NT2/D1 (cell line): ENCODE results near the gene GRM6.
A peak's percentile ranks its signal among the peaks of the same experiment; 100 is the strongest.

ENCODE experiments used
- DNase-seq: peaks from one replicate; pipeline ENCODE4 v3.0.0-alpha.2; 2011; ENCODE audit warnings: low read depth, low spot score
- H3K27me3 ChIP-seq: 2 replicates; pipeline ENCODE4 v1.6.0; 2011; ENCODE audit warnings: mild to moderate bottlenecking; ENCODE audit not compliant: insufficient read length, insufficient read depth
- H3K36me3 ChIP-seq: 2 replicates; pipeline ENCODE4 v1.6.1; 2011; ENCODE audit warnings: mild to moderate bottlenecking, low read length, mixed read lengths; ENCODE audit not compliant: insufficient read depth, insufficient read length
- H3K4me1 ChIP-seq: 2 replicates; pipeline ENCODE4 v1.5.1; 2011; ENCODE audit not compliant: insufficient read depth, insufficient read length
- H3K4me3 ChIP-seq: 2 replicates; pipeline ENCODE4 v1.5.1; 2011; ENCODE audit warnings: low read depth; ENCODE audit not compliant: insufficient read length
- H3K9ac ChIP-seq: 2 replicates; pipeline ENCODE4 v1.6.0; 2011; ENCODE audit warnings: low read depth; ENCODE audit not compliant: insufficient read length
- H3K9me3 ChIP-seq: 2 replicates; pipeline ENCODE4 v1.5.1; 2011; ENCODE audit warnings: mild to moderate bottlenecking, low read length; ENCODE audit not compliant: insufficient read depth
- SUZ12 ChIP-seq: IDR thresholded peaks from 2 replicates; pipeline ENCODE4 v1.6.1; 2011; ENCODE audit not compliant: insufficient read length, insufficient read depth; ENCODE audit errors: extremely low read depth
- YY1 ChIP-seq: IDR thresholded peaks from 2 replicates; pipeline ENCODE4 v1.6.1; 2011; ENCODE audit not compliant: insufficient read length, insufficient read depth
- ZNF274 ChIP-seq: IDR thresholded peaks from 2 replicates; pipeline ENCODE4 v1.6.1; 2011; ENCODE audit warnings: mild to moderate bottlenecking, low read depth, low read length

Gene GRM6

GRCh38 chr5:178983728-178984127 is 11.4 kb downstream of the GRM6 start:
- Histone ChIP-seq H3K36me3 (peaks cover 3% of the 10 kb centered on the region), H3K9ac (no peak overlapping the region), H3K9me3 (peaks cover 35% of the 10 kb centered on the region; the same call in 1 of the 2 replicates), H3K27me3 (no peaks in the 10 kb centered on the region), H3K4me1 (no peaks in the 10 kb centered on the region), H3K4me3 (no peak overlapping the region)
- DNase-seq: no peak
- TF ChIP-seq ZNF274: no peak
- no peak for TF ChIP-seq SUZ12
- TF ChIP-seq YY1: no peak

DNA sequence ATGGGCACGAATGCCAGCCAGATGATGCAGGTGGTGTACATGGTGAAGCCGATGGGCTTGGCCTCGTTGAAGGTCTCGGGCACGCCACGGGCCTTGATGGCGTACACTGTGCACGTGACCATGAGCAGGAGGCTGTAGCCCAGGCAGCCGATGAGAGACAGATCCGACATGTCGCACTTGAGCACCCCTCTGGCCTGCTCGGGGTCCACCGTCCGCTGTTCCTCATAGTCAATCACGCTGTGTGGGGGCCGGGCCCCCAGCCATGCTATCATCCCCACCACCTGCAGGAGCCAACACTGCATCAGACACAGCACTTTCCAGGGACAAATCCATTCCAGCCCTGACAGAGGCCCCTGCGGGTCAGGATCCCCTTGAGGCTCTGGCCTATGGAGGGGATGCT is 12.2 kb downstream of the GRM6 start:
- no peak for DNase-seq
- H3K4me1 ChIP-seq: no peaks in the 10 kb centered on the region
- peaks cover 3% of the 10 kb centered on the region for H3K36me3 ChIP-seq
- no peak for TF ChIP-seq YY1
- TF ChIP-seq ZNF274: no peak
- TF ChIP-seq SUZ12: no peak
- no peaks in the 10 kb centered on the region for H3K27me3 ChIP-seq
- H3K9ac ChIP-seq: no peak overlapping the region
- peaks cover 42% of the 10 kb centered on the region for H3K9me3 ChIP-seq
- H3K4me3 ChIP-seq: no peak overlapping the region

DNA sequence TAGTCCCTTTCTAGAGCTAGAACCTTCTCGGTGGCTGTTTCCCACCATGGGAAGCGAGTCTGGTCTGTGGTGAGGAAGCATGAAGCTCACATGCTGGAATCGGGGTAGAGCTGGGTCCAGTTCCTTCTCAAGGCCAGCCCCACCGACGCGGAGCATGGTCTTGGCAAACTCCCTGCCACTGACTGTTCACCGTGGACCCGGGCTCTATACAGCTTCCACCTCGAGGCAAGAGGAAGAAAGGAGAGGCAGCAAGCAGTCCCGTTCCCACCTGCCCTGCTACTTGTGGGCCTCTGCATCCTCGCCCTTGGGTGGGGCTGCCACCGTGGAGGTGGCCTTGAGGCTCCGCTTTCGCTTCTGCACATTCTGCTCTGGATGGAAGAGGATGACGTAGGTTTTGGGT is 13.7 kb downstream of the GRM6 start:
- Histone ChIP-seq H3K4me3 (no peak overlapping the region), H3K27me3 (no peaks in the 10 kb centered on the region), H3K4me1 (no peaks in the 10 kb centered on the region), H3K9ac (no peak overlapping the region), H3K9me3 (peaks cover 55% of the 10 kb centered on the region), H3K36me3 (peaks cover 3% of the 10 kb centered on the region)
- no peak for DNase-seq
- TF ChIP-seq ZNF274 (no peak), SUZ12 (no peak), YY1 (no peak)

GRCh38 chr5:178965465-178966055 is 29.6 kb downstream of the GRM6 start:
- Histone ChIP-seq H3K27me3 (no peaks in the 10 kb centered on the region), H3K36me3 (peaks cover 21% of the 10 kb centered on the region), H3K9ac (no peak overlapping the region), H3K9me3 (peaks cover 96% of the 10 kb centered on the region), H3K4me1 (no peaks in the 10 kb centered on the region), H3K4me3 (no peak overlapping the region)
- DNase-seq: no peak
- TF ChIP-seq SUZ12 (no peak), ZNF274 (peak; percentile 97)

GRCh38 chr5:178941361-178941760 is 53.8 kb downstream of the GRM6 start:
- no peak for TF ChIP-seq YY1
- no peak for TF ChIP-seq ZNF274
- no peak for TF ChIP-seq SUZ12
- Histone ChIP-seq H3K9ac (peak overlapping the region; percentile 93), H3K36me3 (peaks cover 58% of the 10 kb centered on the region), H3K4me1 (no peaks in the 10 kb centered on the region), H3K9me3 (peaks cover 54% of the 10 kb centered on the region), H3K4me3 (peak overlapping the region; percentile 89), H3K27me3 (no peaks in the 10 kb centered on the region)
- DNase-seq: no peak

DNA sequence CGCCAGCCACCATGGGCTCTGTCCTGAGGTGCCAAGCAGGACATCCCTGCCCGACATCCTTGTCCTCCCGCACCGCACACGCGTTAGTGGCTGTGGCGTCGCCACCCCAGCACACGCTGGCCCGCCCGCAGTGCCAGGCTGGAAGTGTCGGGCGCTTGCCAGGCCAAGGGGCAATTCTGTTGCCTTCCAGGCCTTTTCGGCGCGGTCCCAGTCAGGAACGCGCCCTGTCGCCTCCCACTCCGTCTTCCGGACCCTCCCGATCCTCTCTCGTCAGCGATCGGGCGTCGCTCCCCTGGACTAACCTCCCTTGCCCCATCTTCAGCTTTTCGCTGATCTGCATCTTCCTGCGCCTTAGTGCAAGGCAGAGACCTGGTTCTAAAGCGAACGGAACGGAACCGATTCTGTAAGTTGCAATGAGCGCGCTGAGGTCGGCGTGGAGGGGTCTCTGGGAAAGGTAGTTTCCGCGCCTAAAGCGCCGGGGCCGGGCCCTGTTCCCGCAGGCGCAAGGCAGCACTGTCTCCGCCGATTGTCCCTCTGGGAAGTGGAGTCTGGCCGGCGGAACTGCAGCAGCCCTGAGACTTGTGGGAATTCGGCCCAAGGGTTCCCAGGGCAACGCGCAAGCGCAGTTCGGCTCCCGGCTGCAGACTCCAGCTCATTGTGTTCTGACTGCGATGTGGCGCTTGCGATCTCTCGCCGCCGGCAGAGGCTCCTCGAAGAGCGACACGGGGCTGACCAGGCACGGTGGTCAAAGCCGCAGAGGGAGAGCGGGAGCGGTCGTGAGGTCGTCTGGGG is 54.4 kb downstream of the GRM6 start, which contains the start of gene ZNF454:
Gene ZNF454 (plus strand): TSS at position 630 of the 792 bp plus-strand sequence. CDS start 1,594 bp downstream, outside the sequence.
- peaks cover 52% of the 10 kb centered on the region for H3K36me3 ChIP-seq
- H3K9me3 ChIP-seq: peaks cover 59% of the 10 kb centered on the region
- peak; percentile 94 for DNase-seq
- H3K4me1 ChIP-seq: no peaks in the 10 kb centered on the region
- peak within 1 kb of the TSS; percentile 89 for H3K4me3 ChIP-seq
- TF ChIP-seq YY1 (no peak), ZNF274 (no peak), SUZ12 (no peak)
- no peaks in the 10 kb centered on the region for H3K27me3 ChIP-seq
- H3K9ac ChIP-seq: peak within 1 kb of the TSS; percentile 93
